GM23338 (cell line): ENCODE measurements around the gene MYO16. TPM values are rescaled to one million over a fixed set of nuclear protein-coding genes. Genes with fewer than 3 reads are reported as not detected.

ENCODE experiments used
- ATAC-seq: fragments of 200-7000 bp; cut with Tn5 transposase; 3 replicates; pipeline ENCODE4 v1.9.1; 2020
- DNase-seq: peaks from one replicate; pipeline ENCODE4 v3.0.0-alpha.2; 2015; ENCODE audit warnings: low spot score
- H2AFZ ChIP-seq: fragments of 200-600 bp; sonication (generic); 2 replicates; pipeline ENCODE4 v1.8.0; 2016; ENCODE audit warnings: antibody characterized with exemption, mild to moderate bottlenecking, moderate library complexity
- H3F3A ChIP-seq: fragments of 200-600 bp; sonication (generic); replicated peaks from 2 replicates; pipeline ENCODE4 v1.8.0; 2017; ENCODE audit warnings: antibody characterized with exemption, mixed run types, low read depth
- H3K27ac ChIP-seq: fragments of 200-600 bp; sonication (generic); 2 replicates; pipeline ENCODE4 v1.6.1; 2016; ENCODE audit warnings: low read depth
- H3K27me3 ChIP-seq: fragments of 200-600 bp; sonication (generic); 2 replicates; pipeline ENCODE4 v1.8.0; 2016; ENCODE audit warnings: mild to moderate bottlenecking, mixed run types, moderate library complexity; ENCODE audit not compliant: insufficient read depth
- H3K36me3 ChIP-seq: fragments of 200-600 bp; sonication (generic); 2 replicates; pipeline ENCODE4 v1.8.0; 2016; ENCODE audit warnings: mild to moderate bottlenecking; ENCODE audit not compliant: insufficient read depth
- H3K4me1 ChIP-seq: fragments of 200-600 bp; sonication (generic); 2 replicates; pipeline ENCODE4 v1.8.0; 2016; ENCODE audit warnings: mild to moderate bottlenecking, moderate library complexity; ENCODE audit not compliant: insufficient read depth
- H3K4me2 ChIP-seq: fragments of 200-600 bp; sonication (generic); 2 replicates; pipeline ENCODE4 v1.7.1; 2017; ENCODE audit warnings: mixed run types
- H3K4me3 ChIP-seq: fragments of 200-600 bp; sonication (generic); 2 replicates; pipeline ENCODE4 v1.6.1; 2016; ENCODE audit warnings: mixed run types
- H3K79me2 ChIP-seq: fragments of 200-600 bp; sonication (generic); replicated peaks from 2 replicates; pipeline ENCODE4 v1.8.0; 2017; ENCODE audit warnings: mild to moderate bottlenecking; ENCODE audit not compliant: insufficient read depth
- H3K9me2 ChIP-seq: fragments of 200-600 bp; sonication (generic); 2 replicates; pipeline ENCODE4 v1.8.0; 2017; ENCODE audit not compliant: insufficient read depth
- H4K20me1 ChIP-seq: fragments of 200-600 bp; sonication (generic); replicated peaks from 2 replicates; pipeline ENCODE4 v1.8.0; 2017; ENCODE audit warnings: mild to moderate bottlenecking; ENCODE audit not compliant: insufficient read depth
- H3K27ac Mint-ChIP-seq: 2 replicates; pipeline ENCODE4 v1.8.0; 2020; ENCODE audit warnings: inconsistent platforms, mild to moderate bottlenecking, moderate library complexity, mixed read lengths
- H3K27me3 Mint-ChIP-seq: 3 replicates; pipeline ENCODE4 v1.8.0; 2022; ENCODE audit warnings: low read depth, mild to moderate bottlenecking, moderate library complexity, mixed read lengths, inconsistent platforms; ENCODE audit not compliant: insufficient read depth, poor library complexity
- H3K36me3 Mint-ChIP-seq: 3 replicates; pipeline ENCODE4 v1.8.0; 2021; ENCODE audit warnings: low read depth, mild to moderate bottlenecking, inconsistent platforms, moderate library complexity, mixed read lengths
- H3K4me1 Mint-ChIP-seq: 3 replicates; pipeline ENCODE4 v1.8.0; 2020; ENCODE audit warnings: mild to moderate bottlenecking, inconsistent platforms, mixed read lengths
- H3K4me3 Mint-ChIP-seq: 3 replicates; pipeline ENCODE4 v1.8.0; 2021; ENCODE audit warnings: moderate library complexity, mild to moderate bottlenecking, inconsistent platforms, mixed read lengths
- H3K9me3 Mint-ChIP-seq: 3 replicates; pipeline ENCODE4 v1.8.0; 2020; ENCODE audit warnings: moderate library complexity, mild to moderate bottlenecking, inconsistent platforms, mixed read lengths
- CTCF ChIP-seq, 2 experiments: fragments of 200-600 bp in 1 of 2; sonication (generic) in 1 of 2; conservative IDR thresholded peaks; 2 replicates each; pipeline versions ENCODE4 v1.5.1 to v1.6.1; 2016 to 2017; ENCODE audit warnings: antibody characterized with exemption in 2 of 2, low read depth in 2 of 2, mild to moderate bottlenecking in 2 of 2, moderate library complexity in 1 of 2
- ETS1 ChIP-seq: IDR thresholded peaks from 2 replicates; pipeline ENCODE4 v1.6.1; 2016; ENCODE audit warnings: antibody characterized with exemption
- EZH2 ChIP-seq: fragments of 200-600 bp; sonication (generic); IDR thresholded peaks from one replicate; pipeline ENCODE4 v1.8.0; 2017; ENCODE audit warnings: antibody characterized with exemption, mild to moderate bottlenecking, low read depth; ENCODE audit not compliant: unreplicated experiment
- JUNB ChIP-seq: IDR thresholded peaks from one replicate; pipeline ENCODE4 v1.6.1; 2016; ENCODE audit warnings: antibody characterized with exemption; ENCODE audit not compliant: unreplicated experiment
- NANOG ChIP-seq: IDR thresholded peaks from 2 replicates; pipeline ENCODE4 v1.6.1; 2016; ENCODE audit warnings: antibody characterized with exemption, borderline replicate concordance
- STAT1 ChIP-seq: IDR thresholded peaks from one replicate; pipeline ENCODE4 v1.6.1; 2016; ENCODE audit warnings: antibody characterized with exemption; ENCODE audit not compliant: unreplicated experiment
- polyA plus RNA-seq: library from polyadenylated mRNA; unstranded; fragments of >200 nt; fragmentation: Nextera tagmentation; extraction: Ambion mirVana; gene quantifications from 2 replicates; pipeline ENCODE4 v1.2.1, GENCODE V29; 2016
- total RNA-seq: library from RNA; depleted of rRNA; stranded (reverse); fragments of >200 nt; shearing (Covaris generic); gene quantifications from 2 replicates; pipeline ENCODE4 v1.2.3, GENCODE V29; 2014
- TF ChIP-seq, protein P1 (sequence below): fragments of 250-450 bp; sonication (Bioruptor Pico); IDR thresholded peaks from 2 replicates; pipeline ENCODE4 v1.5.0; 2020; ENCODE audit warnings: mild to moderate bottlenecking, moderate library complexity

Gene MYO16
- total and polyA plus RNA-seq, 2 experiments from 2014 or later: 0.10 to 0.13 TPM

- H3K27ac Mint-ChIP-seq: no peak overlapping the region
- TF ChIP-seq, protein P1, sequence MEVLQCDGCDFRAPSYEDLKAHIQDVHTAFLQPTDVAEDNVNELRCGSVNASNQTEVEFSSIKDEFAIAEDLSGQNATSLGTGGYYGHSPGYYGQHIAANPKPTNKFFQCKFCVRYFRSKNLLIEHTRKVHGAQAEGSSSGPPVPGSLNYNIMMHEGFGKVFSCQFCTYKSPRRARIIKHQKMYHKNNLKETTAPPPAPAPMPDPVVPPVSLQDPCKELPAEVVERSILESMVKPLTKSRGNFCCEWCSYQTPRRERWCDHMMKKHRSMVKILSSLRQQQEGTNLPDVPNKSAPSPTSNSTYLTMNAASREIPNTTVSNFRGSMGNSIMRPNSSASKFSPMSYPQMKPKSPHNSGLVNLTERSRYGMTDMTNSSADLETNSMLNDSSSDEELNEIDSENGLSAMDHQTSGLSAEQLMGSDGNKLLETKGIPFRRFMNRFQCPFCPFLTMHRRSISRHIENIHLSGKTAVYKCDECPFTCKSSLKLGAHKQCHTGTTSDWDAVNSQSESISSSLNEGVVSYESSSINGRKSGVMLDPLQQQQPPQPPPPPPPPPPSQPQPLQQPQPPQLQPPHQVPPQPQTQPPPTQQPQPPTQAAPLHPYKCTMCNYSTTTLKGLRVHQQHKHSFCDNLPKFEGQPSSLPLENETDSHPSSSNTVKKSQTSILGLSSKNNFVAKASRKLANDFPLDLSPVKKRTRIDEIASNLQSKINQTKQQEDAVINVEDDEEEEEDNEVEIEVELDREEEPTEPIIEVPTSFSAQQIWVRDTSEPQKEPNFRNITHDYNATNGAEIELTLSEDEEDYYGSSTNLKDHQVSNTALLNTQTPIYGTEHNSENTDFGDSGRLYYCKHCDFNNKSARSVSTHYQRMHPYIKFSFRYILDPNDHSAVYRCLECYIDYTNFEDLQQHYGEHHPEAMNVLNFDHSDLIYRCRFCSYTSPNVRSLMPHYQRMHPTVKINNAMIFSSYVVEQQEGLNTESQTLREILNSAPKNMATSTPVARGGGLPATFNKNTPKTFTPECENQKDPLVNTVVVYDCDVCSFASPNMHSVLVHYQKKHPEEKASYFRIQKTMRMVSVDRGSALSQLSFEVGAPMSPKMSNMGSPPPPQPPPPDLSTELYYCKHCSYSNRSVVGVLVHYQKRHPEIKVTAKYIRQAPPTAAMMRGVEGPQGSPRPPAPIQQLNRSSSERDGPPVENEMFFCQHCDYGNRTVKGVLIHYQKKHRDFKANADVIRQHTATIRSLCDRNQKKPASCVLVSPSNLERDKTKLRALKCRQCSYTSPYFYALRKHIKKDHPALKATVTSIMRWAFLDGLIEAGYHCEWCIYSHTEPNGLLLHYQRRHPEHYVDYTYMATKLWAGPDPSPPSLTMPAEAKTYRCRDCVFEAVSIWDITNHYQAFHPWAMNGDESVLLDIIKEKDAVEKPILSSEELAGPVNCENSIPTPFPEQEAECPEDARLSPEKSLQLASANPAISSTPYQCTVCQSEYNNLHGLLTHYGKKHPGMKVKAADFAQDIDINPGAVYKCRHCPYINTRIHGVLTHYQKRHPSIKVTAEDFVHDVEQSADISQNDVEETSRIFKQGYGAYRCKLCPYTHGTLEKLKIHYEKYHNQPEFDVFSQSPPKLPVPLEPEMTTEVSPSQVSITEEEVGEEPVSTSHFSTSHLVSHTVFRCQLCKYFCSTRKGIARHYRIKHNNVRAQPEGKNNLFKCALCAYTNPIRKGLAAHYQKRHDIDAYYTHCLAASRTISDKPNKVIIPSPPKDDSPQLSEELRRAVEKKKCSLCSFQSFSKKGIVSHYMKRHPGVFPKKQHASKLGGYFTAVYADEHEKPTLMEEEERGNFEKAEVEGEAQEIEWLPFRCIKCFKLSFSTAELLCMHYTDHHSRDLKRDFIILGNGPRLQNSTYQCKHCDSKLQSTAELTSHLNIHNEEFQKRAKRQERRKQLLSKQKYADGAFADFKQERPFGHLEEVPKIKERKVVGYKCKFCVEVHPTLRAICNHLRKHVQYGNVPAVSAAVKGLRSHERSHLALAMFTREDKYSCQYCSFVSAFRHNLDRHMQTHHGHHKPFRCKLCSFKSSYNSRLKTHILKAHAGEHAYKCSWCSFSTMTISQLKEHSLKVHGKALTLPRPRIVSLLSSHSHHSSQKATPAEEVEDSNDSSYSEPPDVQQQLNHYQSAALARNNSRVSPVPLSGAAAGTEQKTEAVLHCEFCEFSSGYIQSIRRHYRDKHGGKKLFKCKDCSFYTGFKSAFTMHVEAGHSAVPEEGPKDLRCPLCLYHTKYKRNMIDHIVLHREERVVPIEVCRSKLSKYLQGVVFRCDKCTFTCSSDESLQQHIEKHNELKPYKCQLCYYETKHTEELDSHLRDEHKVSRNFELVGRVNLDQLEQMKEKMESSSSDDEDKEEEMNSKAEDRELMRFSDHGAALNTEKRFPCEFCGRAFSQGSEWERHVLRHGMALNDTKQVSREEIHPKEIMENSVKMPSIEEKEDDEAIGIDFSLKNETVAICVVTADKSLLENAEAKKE (CRISPR knock-in tag): no peak
- TF ChIP-seq STAT1: no peak
- no peak for TF ChIP-seq EZH2
- TF ChIP-seq JUNB: no peak
- TF ChIP-seq CTCF (conservative IDR thresholded peaks at IDR 0.05; ENCODE audit: low read depth in 2 of 2): no peak
- no peak for TF ChIP-seq ETS1
- TF ChIP-seq NANOG: no peak
- no peak overlapping the region for H2AFZ ChIP-seq
Observed at GRCh38 chr13:108776650-108777049, 147.2 kb downstream of the MYO16 start.

More at GRCh38 chr13:108776650-108777049, 147.2 kb downstream of the MYO16 start:
- H3K27me3 Mint-ChIP-seq: no peaks in the 10 kb centered on the region
- no peaks in the 10 kb centered on the region for H3K79me2 ChIP-seq
- no peaks in the 10 kb centered on the region for H3K27me3 ChIP-seq
- peaks cover 4% of the 10 kb centered on the region; the same call in 1 of the 3 replicates for H3K36me3 Mint-ChIP-seq
- no peak overlapping the region for H3K4me3 ChIP-seq
- H3K27ac ChIP-seq: no peak overlapping the region
- H3K4me1 ChIP-seq: no peaks in the 10 kb centered on the region
- H3K4me1 Mint-ChIP-seq: peaks cover 5% of the 10 kb centered on the region; the same call in 2 of the 3 replicates
- ATAC-seq (no peak), DNase-seq (no peak)
- H3F3A ChIP-seq: no peaks in the 10 kb centered on the region
- peaks cover 6% of the 10 kb centered on the region; the same call in 1 of the 3 replicates for H3K9me3 Mint-ChIP-seq
- H3K4me2 ChIP-seq: no peak overlapping the region
- H3K36me3 ChIP-seq: no peaks in the 10 kb centered on the region
- H4K20me1 ChIP-seq: no peaks in the 10 kb centered on the region
- no peak overlapping the region for H3K4me3 Mint-ChIP-seq
- H3K9me2 ChIP-seq: no peaks in the 10 kb centered on the region
